Heart right ventricle (tissue), 16 donors: ENCODE results near the gene CCDC40. TPM values are rescaled to one million over a fixed set of nuclear protein-coding genes. Genes with fewer than 3 reads are reported as not detected.

Experiments
- ATAC-seq, 8 donors: fragments of 200-7000 bp; cut with Tn5 transposase; one replicate each; pipeline ENCODE4 v1.9.1; 2020; ENCODE audit warnings: mild to moderate bottlenecking in 8 of 8, moderate library complexity in 8 of 8, moderate number of reproducible peaks in 1 of 8
- DNase-seq, 2 donors: peaks; one replicate each; pipeline ENCODE4 v3.0.0-alpha.2; 2020
- H3K27ac ChIP-seq, 10 donors: fragments of 200-600 bp; sonication (generic) in 2 of 10; one replicate each; pipeline versions ENCODE4 v1.5.0 to v1.8.0; 2020 to 2022; ENCODE audit warnings: mild to moderate bottlenecking in 3 of 10
- H3K27me3 ChIP-seq, 7 donors: fragments of 200-600 bp; one replicate each; pipeline ENCODE4 v1.8.0; 2021 to 2022; ENCODE audit warnings: mild to moderate bottlenecking in 2 of 7
- H3K36me3 ChIP-seq, 9 donors: fragments of 200-600 bp; sonication (generic) in 1 of 9; one replicate each; pipeline versions ENCODE4 v1.5.0 to v1.8.0; 2020 to 2022; ENCODE audit warnings: mild to moderate bottlenecking in 2 of 9
- H3K4me1 ChIP-seq, 9 donors: fragments of 200-600 bp; sonication (generic) in 1 of 9; one replicate each; pipeline versions ENCODE4 v1.5.0 to v1.8.0; 2020 to 2022; ENCODE audit warnings: mild to moderate bottlenecking in 4 of 9
- H3K4me3 ChIP-seq, 10 donors: fragments of 200-600 bp; sonication (generic) in 2 of 10; one replicate each; pipeline versions ENCODE4 v1.5.0 to v1.8.0; 2020 to 2022; ENCODE audit warnings: mild to moderate bottlenecking in 7 of 10, moderate library complexity in 2 of 10
- H3K9me3 ChIP-seq, 11 donors: fragments of 200-600 bp in 10 of 11; sonication (generic) in 2 of 11; one replicate each; pipeline versions ENCODE4 v1.5.0 to v1.8.0; 2013 to 2022; ENCODE audit warnings: mild to moderate bottlenecking in 2 of 11, control low read depth in 1 of 11, moderate library complexity in 1 of 11
- WGBS, 2 donors: extraction: QIAGEN DNeasy Blood & Tissue Kit; methylation state at CpG; one replicate each; pipeline ENCODE4 v1.1.7; 2013; ENCODE audit warnings: inconsistent platforms in 1 of 2; 5-methylcytosine and 5-hydroxymethylcytosine counted together
- intact Hi-C, 10 donors: fragments of 100-400 bp; cut with DNase I; formaldehyde crosslinking; loops; one replicate each; pipeline versions ENCODE4 v1.11.1 to v1.14.2; 2022
- polyA plus RNA-seq, 2 donors: library from polyadenylated mRNA; stranded (reverse); fragments of 200-250 nt; gene quantifications; one replicate each; pipeline ENCODE4 v1.2.3, GENCODE V29; 2013
- total RNA-seq, 10 donors: library from RNA; stranded (reverse); fragmentation: NEBNext Ultra II Directional in 3 of 10; extraction: Animal tissue kit (Norgen Biotek cat#: 25700) in 3 of 10; gene quantifications; one replicate each; pipeline versions ENCODE4 v1.2.1 to v1.2.4, GENCODE V29; 2021 to 2023
- TF ChIP-seq, protein P1 (sequence below), 9 donors: fragments of 200-600 bp; sonication (generic) in 2 of 9; IDR thresholded peaks; one replicate each; pipeline versions ENCODE4 v1.5.0 to v1.8.0; 2021 to 2022; ENCODE audit warnings: antibody characterized with exemption in 9 of 9, mild to moderate bottlenecking in 5 of 9, moderate library complexity in 1 of 9
- donor health status: Arrhythmogenic right ventricular cardiomyopathy.
- donor health status: ischemic (EF 13 %, LVEDD 7.1; RV severe dilation, severe dysfunction).
- donor health status: healthy with polysubstance abuse.
- donor health status: DM: no; HTN: yes; CAD: no.
- donor health status: DM: no; HTN: no; CAD: no.
- donor health status: ischemic (EF 25% LVEDD 6.9; RV normal size, moderate dysfunction).
- donor health status: ischemic (EF 25% LVEDD 5.7; RV mildly dilated, moderate dysfunction).
- donor health status: healthy.
- donor health status: DM: yes; HTN: yes; CAD: no.
- donor health status: Ischemic cardiomyopathy.
- donor health status: ischemic (EF 35%, LVEDD 5.7; RV mildly dilated, moderate dysfunction).
- donor health status: nonischemic (EF 11% LVEDD 7.7; RV severe dilation, severe dysfunction).
- donor health status: DM: yes; HTN: yes; CAD: no.
- donor health status: PGD.
- donor health status: ischemic (EF 29% LVEDD 5.4; RV normal size, mild dysfunction).
- donor health status: nonischemic (EF 23%, LVEDD 6.1; RV moderate dilation, normal function).

CCDC40 gene
- total and polyA plus RNA-seq, 12 donors: 2.0 to 8.9 (median 6.6) TPM

DNA sequence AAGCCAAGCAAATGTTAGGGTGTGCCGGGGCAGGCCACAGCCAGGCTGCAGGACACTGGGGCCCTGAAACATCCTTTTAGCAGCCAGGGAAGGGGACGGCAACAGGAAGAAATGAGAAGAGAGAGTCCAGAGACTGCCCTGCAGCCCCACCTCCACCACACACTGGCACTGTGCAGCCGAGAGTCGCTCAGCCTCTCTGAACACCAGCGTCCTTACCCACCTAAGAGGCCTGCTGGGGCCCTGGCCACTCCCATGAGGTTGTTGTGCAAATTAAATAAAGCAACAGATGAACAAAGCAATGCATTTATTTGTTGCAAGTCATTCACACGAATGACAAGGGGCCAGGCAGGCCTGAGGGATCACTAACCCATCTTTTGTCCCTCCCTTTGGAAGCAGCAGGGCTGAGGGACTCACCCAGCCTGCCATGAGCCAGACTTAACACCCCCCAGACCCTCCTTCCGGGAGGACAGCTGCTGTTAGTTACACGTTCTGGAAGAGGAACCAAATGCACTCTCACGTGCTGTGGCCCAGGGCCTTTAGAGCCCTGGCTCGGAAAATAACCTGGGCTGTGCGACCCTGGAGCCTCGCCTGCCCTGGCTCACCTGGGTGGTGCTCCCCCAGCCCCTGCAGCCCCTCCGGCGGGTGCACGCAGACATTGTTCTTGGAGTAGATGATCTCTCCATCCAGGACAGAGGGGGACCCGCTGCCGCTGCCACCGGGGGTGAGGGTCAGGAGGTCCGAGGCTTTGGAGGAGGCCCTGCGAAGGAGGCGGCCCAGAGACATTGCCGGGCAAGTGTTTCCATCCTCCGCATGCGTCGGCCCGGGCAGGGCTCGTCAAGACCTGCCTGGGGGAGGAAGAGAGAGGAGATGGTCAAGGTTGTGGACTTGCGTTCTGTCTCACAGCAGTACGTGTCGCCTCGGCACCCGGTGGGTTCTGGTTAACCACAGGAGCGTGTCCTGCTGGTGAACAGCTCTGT, 23.4 kb upstream of the CCDC40 start:
- H3K27me3 ChIP-seq: no peaks in the 10 kb centered on the region
- DNase-seq (no peak), ATAC-seq (no peak)
- peaks cover 0 to 37% (median 7%) of the 10 kb centered on the region in 9 donors for H3K36me3 ChIP-seq
- no peak overlapping the region for H3K27ac ChIP-seq
- WGBS, 2 donors: 91 to 93% methylated on average over 33 of the region's 33 CpGs
- intact Hi-C loops: no loop called here
- H3K4me3 ChIP-seq: no peak overlapping the region
- TF ChIP-seq, protein P1, sequence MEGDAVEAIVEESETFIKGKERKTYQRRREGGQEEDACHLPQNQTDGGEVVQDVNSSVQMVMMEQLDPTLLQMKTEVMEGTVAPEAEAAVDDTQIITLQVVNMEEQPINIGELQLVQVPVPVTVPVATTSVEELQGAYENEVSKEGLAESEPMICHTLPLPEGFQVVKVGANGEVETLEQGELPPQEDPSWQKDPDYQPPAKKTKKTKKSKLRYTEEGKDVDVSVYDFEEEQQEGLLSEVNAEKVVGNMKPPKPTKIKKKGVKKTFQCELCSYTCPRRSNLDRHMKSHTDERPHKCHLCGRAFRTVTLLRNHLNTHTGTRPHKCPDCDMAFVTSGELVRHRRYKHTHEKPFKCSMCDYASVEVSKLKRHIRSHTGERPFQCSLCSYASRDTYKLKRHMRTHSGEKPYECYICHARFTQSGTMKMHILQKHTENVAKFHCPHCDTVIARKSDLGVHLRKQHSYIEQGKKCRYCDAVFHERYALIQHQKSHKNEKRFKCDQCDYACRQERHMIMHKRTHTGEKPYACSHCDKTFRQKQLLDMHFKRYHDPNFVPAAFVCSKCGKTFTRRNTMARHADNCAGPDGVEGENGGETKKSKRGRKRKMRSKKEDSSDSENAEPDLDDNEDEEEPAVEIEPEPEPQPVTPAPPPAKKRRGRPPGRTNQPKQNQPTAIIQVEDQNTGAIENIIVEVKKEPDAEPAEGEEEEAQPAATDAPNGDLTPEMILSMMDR (IDR thresholded peaks at IDR 0.05): no peak
- peaks cover 0 to 8% (median 0%) of the 10 kb centered on the region in 11 donors for H3K9me3 ChIP-seq
- peaks cover 0 to 8% (median 3%) of the 10 kb centered on the region in 9 donors for H3K4me1 ChIP-seq

DNA sequence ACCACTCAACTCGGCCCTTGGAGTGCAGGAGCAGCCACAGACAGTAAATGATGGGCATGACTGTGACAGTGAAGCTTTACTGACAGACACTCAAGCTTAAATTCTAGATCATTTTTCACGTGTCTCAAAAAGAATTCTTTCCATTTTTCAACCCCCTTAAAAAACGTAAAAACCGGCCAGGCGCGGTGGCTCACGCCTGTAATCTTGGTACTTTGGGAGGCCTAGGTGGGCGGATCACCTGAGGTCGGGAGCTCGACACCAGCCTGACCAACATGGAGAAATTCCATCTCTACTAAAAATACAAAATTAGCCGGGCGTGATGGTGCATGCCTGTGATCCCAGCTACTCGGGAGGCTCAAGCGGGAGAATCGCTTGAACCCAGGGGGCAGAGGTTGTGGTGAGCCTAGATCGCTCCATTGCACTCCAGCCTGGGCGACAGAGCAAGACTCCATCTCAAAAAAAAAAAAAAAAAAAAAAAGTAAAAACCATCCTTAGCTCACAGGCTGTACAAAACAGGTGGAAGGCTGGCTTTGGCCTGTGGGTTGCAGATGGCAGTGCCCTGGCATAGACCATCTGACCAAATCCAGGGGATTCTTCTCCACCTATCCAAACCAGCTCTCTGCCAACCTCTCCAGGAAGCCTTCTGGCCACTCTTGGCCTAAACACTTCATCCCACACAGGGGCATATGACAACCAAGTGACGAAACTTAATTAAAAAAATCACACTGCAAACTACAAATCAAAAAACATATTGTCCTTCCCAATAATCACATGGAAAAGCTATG, 19.0 kb upstream of the CCDC40 start:
- Histone ChIP-seq H3K27me3 (no peaks in the 10 kb centered on the region), H3K9me3 (peaks cover 0 to 8% (median 0%) of the 10 kb centered on the region in 11 donors), H3K27ac (no peak overlapping the region), H3K4me1 (no peaks in the 10 kb centered on the region), H3K4me3 (no peak overlapping the region), H3K36me3 (peaks cover 0 to 12% (median 0%) of the 10 kb centered on the region in 9 donors)
- DNase-seq (no peak), ATAC-seq (no peak)
- intact Hi-C loops: no loop called here
- 96 to 97% methylated on average over 18 of the region's 18 CpGs for WGBS, 2 donors
- TF ChIP-seq, protein P1 (IDR thresholded peaks at IDR 0.05): no peak

DNA sequence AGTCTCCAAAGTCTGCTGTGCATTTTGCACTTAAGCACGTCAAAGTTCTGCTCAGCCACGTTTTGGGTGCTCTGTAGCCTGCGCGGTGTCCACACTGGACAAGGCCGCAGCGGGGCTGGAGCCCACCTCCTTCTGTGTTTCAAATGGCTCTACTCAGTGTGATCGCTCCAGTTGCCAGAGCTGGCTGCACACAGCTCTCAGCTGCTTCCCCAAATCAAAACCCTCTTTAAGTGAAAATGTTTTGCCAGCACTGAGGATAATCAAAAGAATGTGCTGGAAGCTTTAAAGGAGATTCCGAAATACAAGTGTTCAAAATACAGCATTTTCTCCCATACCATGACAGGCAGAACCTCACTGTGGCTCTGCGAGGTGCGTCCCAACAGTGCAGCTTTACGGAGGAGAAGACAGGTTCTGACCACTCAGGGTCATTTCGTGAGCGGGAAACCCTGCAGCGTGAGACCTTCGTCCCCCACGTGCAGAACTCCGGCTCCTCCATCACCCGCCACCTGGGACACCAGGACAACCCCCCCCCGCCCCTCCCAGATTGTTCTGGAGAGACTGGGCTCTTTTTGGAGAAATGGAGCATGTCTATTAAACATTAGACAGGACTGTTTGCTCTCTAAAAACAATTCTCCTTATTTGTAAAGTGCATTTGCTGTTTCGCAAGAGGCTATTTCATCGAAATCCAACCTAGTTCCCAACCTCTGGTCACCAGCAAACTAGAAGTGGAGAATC, 17.4 kb upstream of the CCDC40 start:
- peaks cover 0 to 6% (median 0%) of the 10 kb centered on the region in 11 donors for H3K9me3 ChIP-seq
- no peak for DNase-seq
- TF ChIP-seq, protein P1 (IDR thresholded peaks at IDR 0.05): no peak
- ATAC-seq: no peak
- H3K27ac ChIP-seq: no peak overlapping the region
- no peaks in the 10 kb centered on the region for H3K4me1 ChIP-seq
- intact Hi-C loops: no loop called here
- 93 to 94% methylated on average over 21 of the region's 21 CpGs for WGBS, 2 donors
- H3K27me3 ChIP-seq: no peaks in the 10 kb centered on the region
- H3K4me3 ChIP-seq: no peak overlapping the region
- no peaks in the 10 kb centered on the region for H3K36me3 ChIP-seq

DNA sequence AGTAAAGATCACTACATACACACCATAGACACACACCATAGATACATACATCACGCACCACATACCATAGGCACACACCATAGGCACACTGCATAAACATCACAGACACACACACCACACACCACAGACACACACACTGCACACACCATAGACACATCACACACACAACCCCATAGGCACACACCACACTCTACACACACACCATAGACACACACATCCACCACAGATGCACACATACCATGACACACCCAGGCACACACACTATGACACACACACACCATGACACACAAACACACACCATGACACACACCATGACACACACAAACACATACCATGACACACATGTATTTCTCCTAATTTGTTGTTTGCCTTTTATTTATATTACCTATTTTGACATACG, 14.8 kb upstream of the CCDC40 start:
- DNase-seq (no peak), ATAC-seq (no peak)
- no peaks in the 10 kb centered on the region for H3K36me3 ChIP-seq
- TF ChIP-seq, protein P1 (IDR thresholded peaks at IDR 0.05): no peak
- H3K9me3 ChIP-seq: no peaks in the 10 kb centered on the region
- H3K4me1 ChIP-seq: peaks cover 0 to 11% (median 0%) of the 10 kb centered on the region in 9 donors
- 95 to 97% methylated on average over 2 of the region's 2 CpGs for WGBS, 2 donors
- intact Hi-C loops: no loop called here
- no peak overlapping the region for H3K27ac ChIP-seq
- H3K27me3 ChIP-seq: no peaks in the 10 kb centered on the region
- no peak overlapping the region for H3K4me3 ChIP-seq
